Skeletal muscle cell (primary cell): Measurements from ENCODE around the gene ANKRD33.

ENCODE experiments used
- DNase-seq: peaks from one replicate; pipeline ENCODE4 v3.0.0-alpha.2; 2010; ENCODE audit warnings: low read depth
- H3K4me3 ChIP-seq: 2 replicates; pipeline ENCODE4 v1.5.1; 2011; ENCODE audit warnings: low read depth, mild to moderate bottlenecking, control low read depth, low read length, moderate library complexity

The ANKRD33 gene

GRCh38 chr12:51913071-51914033, 25.4 kb downstream of the ANKRD33 start:
- DNase-seq: no peak
- H3K4me3 ChIP-seq: no peak overlapping the region

- DNase-seq: no peak
- H3K4me3 ChIP-seq: no peak overlapping the region
Observed at GRCh38 chr12:51914034-51914923, 26.4 kb downstream of the ANKRD33 start.

GRCh38 chr12:51915003-51915625, 27.2 kb downstream of the ANKRD33 start:
- no peak for DNase-seq
- H3K4me3 ChIP-seq: no peak overlapping the region

GRCh38 chr12:51915951-51916350, 28.0 kb downstream of the ANKRD33 start:
- DNase-seq: no peak
- H3K4me3 ChIP-seq: no peak overlapping the region

GRCh38 chr12:51917041-51917590, 29.2 kb downstream of the ANKRD33 start:
- no peak for DNase-seq
- H3K4me3 ChIP-seq: no peak overlapping the region

- no peak for DNase-seq
- no peak overlapping the region for H3K4me3 ChIP-seq
Observed at GRCh38 chr12:51917746-51918453, 30.0 kb downstream of the ANKRD33 start.

- no peak for DNase-seq
Observed at GRCh38 chr12:51920046-51920445, 32.1 kb downstream of the ANKRD33 start.

GRCh38 chr12:51921017-51921725, 33.3 kb downstream of the ANKRD33 start:
- no peak overlapping the region for H3K4me3 ChIP-seq
- no peak for DNase-seq

More at GRCh38 chr12:51920046-51920445, 32.1 kb downstream of the ANKRD33 start:
- no peak overlapping the region for H3K4me3 ChIP-seq

- no peak overlapping the region for H3K4me3 ChIP-seq
- DNase-seq: no peak
Observed at GRCh38 chr12:51922146-51922545, 34.2 kb downstream of the ANKRD33 start.

- DNase-seq: peak; percentile 44
- no peak overlapping the region for H3K4me3 ChIP-seq
Observed at GRCh38 chr12:51922762-51923505, 35.0 kb downstream of the ANKRD33 start.

GRCh38 chr12:51923506-51924365, 35.8 kb downstream of the ANKRD33 start:
- peak overlapping the region; percentile 11 for H3K4me3 ChIP-seq
- DNase-seq: no peak

GRCh38 chr12:51924551-51925319, 36.8 kb downstream of the ANKRD33 start:
- H3K4me3 ChIP-seq: no peak overlapping the region
- no peak for DNase-seq

GRCh38 chr12:51925346-51926063, 37.6 kb downstream of the ANKRD33 start:
- H3K4me3 ChIP-seq: no peak overlapping the region
- no peak for DNase-seq

GRCh38 chr12:51926064-51926632, 38.2 kb downstream of the ANKRD33 start:
- no peak for DNase-seq
- H3K4me3 ChIP-seq: no peak overlapping the region

- DNase-seq: no peak
- H3K4me3 ChIP-seq: no peak overlapping the region
Observed at GRCh38 chr12:51926718-51927117, 38.8 kb downstream of the ANKRD33 start.
